ENCODE data around the gene CCDC43. TPM values are rescaled to one million over a fixed set of nuclear protein-coding genes. Genes with fewer than 3 reads are reported as not detected.

CCDC43 gene
- total and polyA plus RNA-seq, 4 donors, result 4.5 to 8.6 (median 6.7) TPM

- DNase-seq (ENCODE audit: low spot score), result no peak
- H3K27ac ChIP-seq (ENCODE audit: low read depth in 1 of 2, low read length in 2 of 2), result no peak overlapping the region
- TF ChIP-seq CTCF (IDR thresholded peaks at IDR 0.05; ENCODE audit: low read depth, low read length, missing input control), result no peak
- WGBS, result 90% methylated on average over 3 of the region's 3 CpGs
- no peak overlapping the region for H3K9ac ChIP-seq (ENCODE audit: low read depth in 1 of 2, low read length in 2 of 2)
- H3K36me3 ChIP-seq (ENCODE audit: control insufficient read depth in 4 of 4, insufficient read depth in 3 of 4, low read depth in 1 of 4, low read length in 3 of 4), result no peaks in the 10 kb centered on the region
- peaks cover 0 to 7% (median 3%) of the 10 kb centered on the region in 4 donors for H3K9me3 ChIP-seq (ENCODE audit: control insufficient read depth in 4 of 4, low read length in 3 of 4)
- no peak overlapping the region for H3K4me3 ChIP-seq (ENCODE audit: low read depth in 1 of 3, low read length in 3 of 3)
- peaks cover 0 to 2% (median 0%) of the 10 kb centered on the region in 4 donors for H3K4me1 ChIP-seq (ENCODE audit: control insufficient read depth in 4 of 4, insufficient read depth in 4 of 4, low read length in 3 of 4)
- peaks cover 0 to 9% (median 4%) of the 10 kb centered on the region in 4 donors for H3K27me3 ChIP-seq (ENCODE audit: control insufficient read depth in 4 of 4, insufficient read depth in 4 of 4, low read length in 3 of 4)
Observed at GRCh38 chr17:44653384-44653783, 36.2 kb downstream of the CCDC43 start.

- no peak for TF ChIP-seq HNF4A (conservative IDR thresholded peaks at IDR 0.05)
- TF ChIP-seq RXRA (IDR thresholded peaks at IDR 0.05), result no peak
- no peak for TF ChIP-seq YY1 (IDR thresholded peaks at IDR 0.05)
- no peak for TF ChIP-seq SP1 (IDR thresholded peaks at IDR 0.05)
- no peak for TF ChIP-seq JUND (IDR thresholded peaks at IDR 0.05)
- TF ChIP-seq FOXA2 (IDR thresholded peaks at IDR 0.05), result no peak
- TF ChIP-seq HNF4G (IDR thresholded peaks at IDR 0.05), result no peak
- no peak for TF ChIP-seq TAF1 (conservative IDR thresholded peaks at IDR 0.05)
- TF ChIP-seq FOXA1 (IDR thresholded peaks at IDR 0.05), result no peak
- no peak for TF ChIP-seq ATF3 (IDR thresholded peaks at IDR 0.05)
- no peak for TF ChIP-seq GABPA (IDR thresholded peaks at IDR 0.05 in 1 of 2, conservative IDR thresholded peaks at IDR 0.05 in 1 of 2)
- Histone ChIP-seq H3K27me3 (ENCODE audit: control insufficient read depth in 4 of 4, insufficient read depth in 4 of 4, low read length in 3 of 4) (peaks cover 0 to 9% (median 4%) of the 10 kb centered on the region in 4 donors), H3K9ac (ENCODE audit: low read depth in 1 of 2, low read length in 2 of 2) (no peak overlapping the region)
Observed at GRCh38 chr17:44652727-44653126, 36.8 kb downstream of the CCDC43 start.

GRCh38 chr17:44651228-44651627 is 38.3 kb downstream of the CCDC43 start:
- peaks cover 0 to under 1% (median 0%) of the 10 kb centered on the region in 4 donors for H3K4me1 ChIP-seq (ENCODE audit: control insufficient read depth in 4 of 4, insufficient read depth in 4 of 4, low read length in 3 of 4)
- no peak overlapping the region for H3K9ac ChIP-seq (ENCODE audit: low read depth in 1 of 2, low read length in 2 of 2)
- WGBS, result 72% methylated on average over 5 of the region's 5 CpGs
- H3K27ac ChIP-seq (ENCODE audit: low read depth in 1 of 2, low read length in 2 of 2), result no peak overlapping the region
- DNase-seq (ENCODE audit: low spot score), result no peak
- H3K9me3 ChIP-seq (ENCODE audit: control insufficient read depth in 4 of 4, low read length in 3 of 4), result peaks cover 0 to 7% (median 3%) of the 10 kb centered on the region in 4 donors
- no peaks in the 10 kb centered on the region for H3K36me3 ChIP-seq (ENCODE audit: control insufficient read depth in 4 of 4, insufficient read depth in 3 of 4, low read depth in 1 of 4, low read length in 3 of 4)
- TF ChIP-seq FOXA1 (IDR thresholded peaks at IDR 0.05) (no peak), RAD21 (IDR thresholded peaks at IDR 0.05) (no peak), SP1 (IDR thresholded peaks at IDR 0.05) (no peak), HNF4A (conservative IDR thresholded peaks at IDR 0.05) (no peak), EGR1 (IDR thresholded peaks at IDR 0.05; ENCODE audit: low read depth in 2 of 2) (no peak), TAF1 (conservative IDR thresholded peaks at IDR 0.05) (no peak), MAX (IDR thresholded peaks at IDR 0.05) (no peak), HNF4G (IDR thresholded peaks at IDR 0.05) (no peak), JUND (IDR thresholded peaks at IDR 0.05) (no peak), ATF3 (IDR thresholded peaks at IDR 0.05) (no peak)
- peaks cover 0 to 9% (median 2%) of the 10 kb centered on the region in 4 donors for H3K27me3 ChIP-seq (ENCODE audit: control insufficient read depth in 4 of 4, insufficient read depth in 4 of 4, low read length in 3 of 4)
- H3K4me3 ChIP-seq (ENCODE audit: low read depth in 1 of 3, low read length in 3 of 3), result no peak overlapping the region

More at GRCh38 chr17:44652727-44653126, 36.8 kb downstream of the CCDC43 start:
- Histone ChIP-seq H3K36me3 (ENCODE audit: control insufficient read depth in 4 of 4, insufficient read depth in 3 of 4, low read depth in 1 of 4, low read length in 3 of 4) (no peaks in the 10 kb centered on the region), H3K9me3 (ENCODE audit: control insufficient read depth in 4 of 4, low read length in 3 of 4) (peaks cover 0 to 7% (median 3%) of the 10 kb centered on the region in 4 donors), H3K4me1 (ENCODE audit: control insufficient read depth in 4 of 4, insufficient read depth in 4 of 4, low read length in 3 of 4) (peaks cover 0 to 2% (median 0%) of the 10 kb centered on the region in 4 donors), H3K4me3 (ENCODE audit: low read depth in 1 of 3, low read length in 3 of 3) (no peak overlapping the region), H3K27ac (ENCODE audit: low read depth in 1 of 2, low read length in 2 of 2) (no peak overlapping the region)
- no peak for DNase-seq (ENCODE audit: low spot score)
- WGBS, result 76% methylated on average over 8 of the region's 8 CpGs
